D341Med (cell line): ENCODE results near the gene RAET1E.
"Not testable (repeated sequence)": the region's sequence is repeated elsewhere in the genome, so short reads cannot be mapped to it uniquely, and the experiment has no call there.

Experiments
- DNase-seq: peaks from one replicate; pipeline ENCODE4 v3.0.0; 2012; ENCODE audit warnings: low spot score

RAET1E gene

DNA sequence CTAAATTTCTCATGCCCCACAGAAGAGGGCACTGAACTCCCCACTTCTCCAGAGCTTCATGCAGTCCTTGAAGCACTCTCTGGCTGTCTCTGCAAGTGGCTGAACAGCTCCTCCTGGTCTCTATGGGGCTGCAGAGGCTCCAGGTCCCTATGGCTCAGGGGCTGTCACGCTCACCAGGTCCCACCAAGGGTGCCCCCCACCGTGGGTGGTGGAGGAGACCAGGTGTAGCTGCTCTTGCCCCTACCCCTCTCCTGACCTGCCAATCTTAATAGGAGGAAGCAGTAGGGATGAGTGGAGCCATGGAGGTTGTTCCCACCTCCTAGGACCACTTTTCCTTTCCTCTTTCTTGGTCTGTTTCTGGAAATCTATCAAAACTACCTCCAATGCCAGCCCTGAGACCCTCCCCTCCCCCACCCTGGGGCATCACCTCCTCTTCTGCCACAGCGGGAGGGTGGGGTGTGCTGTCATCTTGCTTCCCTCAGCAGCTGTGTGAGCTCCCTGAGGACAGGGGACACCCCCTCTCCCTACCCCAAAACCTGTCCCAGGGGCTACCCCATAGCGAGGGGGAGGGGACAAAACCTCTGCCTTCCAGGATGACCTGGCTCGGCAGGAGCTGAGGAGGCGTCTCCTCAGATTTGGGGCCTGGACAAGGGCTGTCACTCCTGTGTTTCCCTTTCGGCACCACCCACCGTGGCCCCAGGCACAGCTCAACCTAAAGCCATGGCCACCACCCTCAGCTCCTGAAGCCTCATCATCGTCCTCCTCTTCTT is 12.0 kb upstream of the RAET1E start:
- DNase-seq = no peak

- not testable (repeated sequence) for DNase-seq
These were observed 10.6 kb upstream of the RAET1E start for GRCh38 chr6:149908480-149908879.

DNA sequence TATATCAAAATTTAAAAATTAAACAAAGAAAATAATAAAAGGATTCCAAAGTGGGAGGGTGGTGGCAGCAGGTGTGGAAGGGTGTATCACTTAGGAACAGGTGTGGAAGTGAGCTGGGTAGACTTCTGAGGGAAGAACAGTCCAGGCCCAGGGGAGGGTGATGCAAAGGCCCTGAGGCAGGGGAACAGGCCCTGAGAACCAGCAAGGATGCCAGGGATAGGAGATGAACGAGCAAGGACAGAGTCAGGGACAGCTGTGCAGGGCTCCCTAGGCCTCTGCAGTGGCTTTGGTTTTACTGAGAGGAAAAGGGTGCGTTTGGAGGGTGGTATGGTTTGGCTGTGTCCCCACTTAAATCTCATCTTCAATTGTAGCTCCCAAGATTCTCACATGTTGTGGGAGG is 9.4 kb upstream of the RAET1E start:
- no peak for DNase-seq

DNA sequence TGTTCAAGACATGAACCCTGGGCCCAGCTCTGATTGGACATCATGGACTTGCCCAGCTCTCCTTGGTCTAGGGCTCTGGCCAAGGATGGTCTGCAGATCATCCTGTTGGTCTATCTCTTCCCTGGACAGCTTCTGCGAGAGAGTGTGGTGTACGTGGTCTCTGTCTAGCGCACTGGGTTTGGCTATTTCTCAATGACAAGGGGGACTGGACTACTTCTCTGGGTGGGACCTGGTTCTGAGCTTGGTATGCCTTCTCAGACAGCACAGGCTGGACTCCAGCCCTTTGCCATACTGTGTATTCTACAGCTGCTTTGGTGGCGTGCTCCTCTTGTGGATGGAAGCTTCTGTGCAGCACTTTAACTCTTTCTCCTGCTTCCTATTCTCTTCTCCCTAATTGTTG is 8.5 kb upstream of the RAET1E start:
- DNase-seq = no peak

GRCh38 chr6:149905911-149906371 is 8.0 kb upstream of the RAET1E start:
- no peak for DNase-seq

GRCh38 chr6:149905371-149905910 is 7.5 kb upstream of the RAET1E start:
- DNase-seq = no peak

DNA sequence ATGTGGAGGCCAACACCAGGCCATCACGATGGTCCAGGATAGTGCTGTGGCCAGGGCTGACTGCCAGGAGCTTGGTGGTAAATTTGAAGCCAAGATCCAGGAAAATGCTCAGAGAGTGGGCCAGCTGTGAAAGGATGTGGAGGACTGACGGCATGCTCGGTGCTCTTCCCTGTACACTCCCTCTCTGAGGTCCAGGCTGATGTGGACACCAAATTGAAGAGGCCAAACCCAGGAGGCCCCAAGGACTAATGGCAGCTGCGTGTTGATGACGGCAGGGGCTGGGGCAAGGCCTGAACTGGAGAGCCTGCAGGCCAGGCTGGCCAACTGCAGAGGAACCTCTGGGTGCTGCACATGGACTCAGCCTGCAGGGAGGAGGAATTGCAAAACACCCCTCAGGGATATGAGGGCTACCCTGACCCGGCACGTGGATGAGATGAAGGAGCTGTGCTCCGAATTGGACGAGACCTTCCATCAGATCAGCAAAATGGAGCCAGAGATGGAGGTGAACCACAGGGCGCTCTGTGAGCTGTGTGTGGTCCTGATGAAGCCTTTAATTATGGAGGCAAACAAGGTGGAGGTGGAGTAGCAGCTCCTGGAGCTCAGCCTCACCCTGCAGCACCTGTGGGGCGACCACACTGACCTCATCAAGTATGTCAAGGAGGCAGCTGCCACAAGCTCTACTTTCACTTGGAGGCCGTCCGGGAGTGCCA is 6.9 kb upstream of the RAET1E start:
- DNase-seq = no peak

DNA sequence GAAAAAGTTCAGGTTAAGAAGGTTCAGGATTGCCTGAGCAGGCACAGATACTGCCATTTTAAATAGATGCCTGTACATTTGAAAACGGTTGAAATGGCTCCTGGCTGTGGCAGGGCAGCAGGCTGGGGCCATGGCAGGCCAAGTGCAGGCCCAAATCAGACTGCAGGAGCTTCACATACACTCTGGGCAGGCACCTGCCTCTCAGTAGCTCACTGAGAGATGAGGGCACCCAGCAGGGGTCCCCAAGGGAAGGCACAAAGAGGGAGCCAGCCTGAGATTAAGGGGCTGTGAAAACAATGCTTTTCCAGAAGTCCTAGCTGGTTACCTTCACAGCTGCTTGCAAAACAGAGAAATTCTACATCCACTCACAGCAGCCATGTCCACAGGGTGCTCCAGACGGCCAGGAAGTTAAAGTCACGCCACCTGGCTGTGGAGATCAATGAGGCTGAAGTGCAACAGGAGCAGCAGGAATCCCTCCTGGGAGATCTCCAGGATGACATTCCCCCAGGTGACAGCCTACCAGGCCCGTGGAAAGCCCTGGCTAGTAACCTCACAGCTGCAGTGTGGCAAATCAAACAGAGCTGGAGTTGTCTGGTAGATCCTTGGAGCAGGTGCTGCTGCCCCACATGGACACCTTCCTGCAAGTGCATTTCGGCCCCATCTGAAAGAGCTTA is 6.2 kb upstream of the RAET1E start:
- no peak for DNase-seq

GRCh38 chr6:149901444-149902140 is 3.7 kb upstream of the RAET1E start:
- no peak for DNase-seq

- DNase-seq = no peak
These were observed 2.9 kb upstream of the RAET1E start for GRCh38 chr6:149900620-149901443.

DNA sequence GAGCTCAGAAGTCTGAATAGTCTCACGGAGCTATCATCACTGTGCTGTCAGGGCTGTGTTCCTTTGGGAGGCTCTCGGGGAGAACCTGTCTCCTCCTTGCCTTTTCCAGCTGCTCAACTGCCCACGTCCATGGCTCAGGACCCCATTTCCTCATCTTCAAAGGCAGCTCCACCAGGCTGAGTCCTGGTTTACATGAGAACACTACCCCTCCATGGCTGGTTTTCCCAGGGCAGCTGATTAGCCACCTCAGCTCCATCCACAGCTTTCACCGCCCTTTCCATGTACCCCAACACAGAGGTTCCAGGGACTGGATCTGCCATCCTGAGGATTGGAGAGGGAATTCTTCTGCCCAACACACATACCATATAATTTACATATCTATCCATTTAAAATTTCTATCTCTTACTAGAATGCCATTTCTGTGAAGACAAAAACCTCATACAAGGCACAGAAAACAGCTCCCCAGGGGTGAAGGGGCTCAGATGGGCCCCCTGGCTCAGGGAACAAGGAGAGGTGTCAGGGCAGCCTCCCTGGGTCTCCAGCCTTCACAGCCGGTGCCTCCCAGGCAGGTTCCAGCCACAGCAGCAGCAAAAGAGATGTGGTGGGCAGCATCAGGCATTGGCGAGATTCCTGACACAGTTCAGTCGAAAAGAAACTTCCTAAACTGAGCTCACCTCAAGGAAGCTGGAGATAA is 2.2 kb upstream of the RAET1E start:
- no peak for DNase-seq

DNA sequence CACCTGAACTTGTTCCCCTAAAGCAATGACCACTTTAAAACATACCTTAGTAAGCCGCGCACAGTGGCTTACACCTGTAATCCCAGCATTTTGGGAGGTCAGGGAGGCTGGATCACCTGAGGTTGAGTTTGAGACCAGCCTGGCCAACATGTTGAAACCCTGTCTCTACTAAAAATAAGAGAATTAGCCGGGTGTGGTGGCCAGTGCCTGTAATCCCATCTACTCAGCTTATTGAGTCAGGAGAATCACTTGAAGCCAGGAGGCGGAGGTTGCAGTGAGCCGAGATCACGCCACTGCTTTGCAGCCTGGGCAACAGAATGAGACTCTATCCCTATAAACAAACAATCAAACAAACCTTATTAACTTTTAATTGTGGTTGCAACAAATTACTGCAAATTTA is 1.6 kb upstream of the RAET1E start:
- DNase-seq = no peak

GRCh38 chr6:149898966-149899365 is 1.1 kb upstream of the RAET1E start:
- DNase-seq = no peak

DNA sequence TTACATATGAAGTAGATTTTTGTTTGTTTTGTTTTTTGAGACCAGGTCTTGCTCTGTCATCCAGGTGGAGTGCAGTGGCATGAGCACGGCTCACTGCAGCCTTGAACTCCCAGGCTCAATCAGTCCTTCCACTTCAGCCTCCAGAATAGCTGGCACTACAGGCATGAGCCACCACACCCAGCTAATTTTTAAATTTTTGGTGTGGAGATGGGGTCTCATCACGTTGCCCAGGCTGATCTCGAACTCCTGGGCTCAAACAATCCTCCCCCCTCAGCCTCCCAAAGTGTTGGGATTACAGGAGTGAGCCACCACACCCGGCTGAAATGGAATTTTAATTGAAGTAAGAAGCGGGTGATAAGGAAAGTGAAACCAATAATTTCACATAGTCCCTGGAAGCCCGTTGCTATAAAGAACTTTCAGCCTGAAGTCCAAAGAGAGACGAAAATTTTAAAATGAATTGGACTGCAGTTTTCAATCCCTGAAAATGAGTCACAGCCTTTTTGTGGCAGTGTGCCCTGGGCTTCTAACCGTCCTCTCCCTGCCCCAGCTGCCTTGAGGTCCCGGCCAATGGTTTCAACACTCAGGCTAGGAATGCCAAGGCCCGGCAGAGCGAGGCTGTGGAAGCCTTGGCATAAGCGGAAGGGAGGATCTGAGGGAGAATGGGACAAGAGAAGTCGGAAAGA is 757 bp downstream of the RAET1E start:
- no peak for DNase-seq

- DNase-seq = no peak
These were observed 1.4 kb downstream of the RAET1E start for GRCh38 chr6:149896491-149896890.

DNA sequence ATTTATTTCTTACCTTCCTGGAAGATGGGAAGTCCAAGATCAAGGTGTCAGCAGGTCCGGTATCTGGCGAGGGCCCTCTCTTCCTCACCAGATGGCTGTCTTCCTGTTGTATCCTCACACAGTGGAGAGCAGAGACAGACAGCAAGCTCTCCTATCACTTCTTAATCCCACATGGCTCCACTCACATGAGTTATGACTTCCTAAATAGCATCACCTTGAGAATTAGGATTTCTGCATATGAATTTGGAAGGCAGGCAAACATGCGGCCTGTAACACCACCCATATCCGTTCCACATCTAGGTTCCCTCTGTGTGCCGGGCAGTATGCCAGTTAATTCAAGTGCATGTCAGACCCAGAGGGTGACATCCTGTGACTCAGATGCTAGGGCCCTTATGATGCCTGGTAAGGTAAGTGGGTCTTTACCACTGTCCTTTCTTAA is 2.1 kb downstream of the RAET1E start:
- DNase-seq = no peak

GRCh38 chr6:149895048-149895590 is 2.8 kb downstream of the RAET1E start:
- no peak for DNase-seq

GRCh38 chr6:149891864-149892263 is 6.0 kb downstream of the RAET1E start:
- DNase-seq = not testable (repeated sequence)

DNA sequence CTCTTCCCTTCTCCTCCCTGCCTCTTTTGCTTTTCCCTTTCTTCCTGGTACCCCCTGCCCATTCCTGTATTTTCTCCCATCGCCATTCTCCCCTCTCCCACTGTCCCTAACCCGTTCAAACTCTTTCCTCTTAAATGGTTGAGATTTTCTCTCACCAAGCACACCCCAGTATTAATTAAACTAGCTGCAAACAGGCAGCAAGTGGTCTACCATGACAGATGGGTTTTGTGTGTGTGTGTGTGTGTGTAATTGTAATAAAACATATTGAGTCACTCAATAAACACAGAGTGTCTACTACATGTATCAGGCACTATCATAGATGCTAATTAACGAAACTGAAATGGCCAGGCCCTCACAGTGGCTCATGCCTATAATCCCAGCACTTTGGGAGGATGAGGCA is 6.7 kb downstream of the RAET1E start:
- DNase-seq = no peak

DNA sequence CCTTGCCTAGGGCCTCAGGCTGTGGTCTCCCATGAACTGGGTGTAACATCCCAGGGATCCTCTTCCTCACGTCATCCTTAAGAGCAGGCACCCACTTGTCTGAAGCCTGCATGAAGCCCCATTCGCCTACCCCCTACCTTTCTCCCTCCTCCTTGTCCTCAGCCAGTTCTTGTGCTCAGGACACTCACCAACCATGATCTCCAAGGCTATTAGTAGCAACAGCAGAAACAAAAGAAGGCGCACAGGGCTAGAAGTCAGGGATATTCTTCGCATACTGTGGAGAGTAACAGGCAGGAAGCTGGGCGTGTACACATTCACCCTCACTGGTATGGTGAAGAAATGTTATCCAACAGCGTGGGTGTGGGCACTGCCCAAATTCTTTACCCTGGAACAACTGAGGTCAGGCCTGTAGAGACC is 7.3 kb downstream of the RAET1E start:
- DNase-seq = no peak
